GM19035 (cell line): ENCODE data around the gene SH3BP4.

Experiments
- ATAC-seq: cut with Tn5 transposase; IDR thresholded peaks from one replicate; pipeline ENCODE4 v1.9.1; 2021; ENCODE audit not compliant: unreplicated experiment

Gene SH3BP4, protein sequence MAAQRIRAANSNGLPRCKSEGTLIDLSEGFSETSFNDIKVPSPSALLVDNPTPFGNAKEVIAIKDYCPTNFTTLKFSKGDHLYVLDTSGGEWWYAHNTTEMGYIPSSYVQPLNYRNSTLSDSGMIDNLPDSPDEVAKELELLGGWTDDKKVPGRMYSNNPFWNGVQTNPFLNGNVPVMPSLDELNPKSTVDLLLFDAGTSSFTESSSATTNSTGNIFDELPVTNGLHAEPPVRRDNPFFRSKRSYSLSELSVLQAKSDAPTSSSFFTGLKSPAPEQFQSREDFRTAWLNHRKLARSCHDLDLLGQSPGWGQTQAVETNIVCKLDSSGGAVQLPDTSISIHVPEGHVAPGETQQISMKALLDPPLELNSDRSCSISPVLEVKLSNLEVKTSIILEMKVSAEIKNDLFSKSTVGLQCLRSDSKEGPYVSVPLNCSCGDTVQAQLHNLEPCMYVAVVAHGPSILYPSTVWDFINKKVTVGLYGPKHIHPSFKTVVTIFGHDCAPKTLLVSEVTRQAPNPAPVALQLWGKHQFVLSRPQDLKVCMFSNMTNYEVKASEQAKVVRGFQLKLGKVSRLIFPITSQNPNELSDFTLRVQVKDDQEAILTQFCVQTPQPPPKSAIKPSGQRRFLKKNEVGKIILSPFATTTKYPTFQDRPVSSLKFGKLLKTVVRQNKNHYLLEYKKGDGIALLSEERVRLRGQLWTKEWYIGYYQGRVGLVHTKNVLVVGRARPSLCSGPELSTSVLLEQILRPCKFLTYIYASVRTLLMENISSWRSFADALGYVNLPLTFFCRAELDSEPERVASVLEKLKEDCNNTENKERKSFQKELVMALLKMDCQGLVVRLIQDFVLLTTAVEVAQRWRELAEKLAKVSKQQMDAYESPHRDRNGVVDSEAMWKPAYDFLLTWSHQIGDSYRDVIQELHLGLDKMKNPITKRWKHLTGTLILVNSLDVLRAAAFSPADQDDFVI

DNA sequence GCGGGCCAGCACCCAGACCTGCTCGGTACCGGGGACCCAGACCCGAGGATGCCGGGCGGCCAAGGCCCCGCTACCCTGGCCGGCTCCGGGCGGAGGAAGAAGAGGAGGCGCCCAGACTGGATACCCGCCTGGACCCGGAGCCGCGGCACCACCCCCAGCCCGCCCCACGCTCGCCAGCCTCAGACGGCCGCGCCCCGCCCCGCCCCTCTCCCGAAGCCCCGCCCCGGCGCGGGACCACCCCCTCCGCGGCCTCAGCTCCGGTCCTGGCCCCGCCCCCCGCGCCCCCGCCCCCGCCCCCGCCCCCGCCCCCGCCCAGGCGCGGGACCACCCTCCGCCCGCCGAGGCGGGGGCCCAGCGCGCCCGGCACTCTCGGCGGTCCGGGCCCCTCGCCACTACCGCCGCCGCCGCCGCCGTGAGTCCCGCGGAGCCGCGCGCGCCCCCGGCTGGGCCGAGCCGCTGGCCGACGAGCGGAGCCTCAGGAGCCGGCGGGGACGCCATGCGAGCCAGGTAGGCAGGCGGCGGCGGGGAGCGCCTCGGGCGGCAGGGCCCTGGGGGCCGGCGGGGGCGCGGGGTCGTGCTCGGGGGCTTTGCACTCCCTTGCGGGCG is at the start of gene SH3BP4:
Gene SH3BP4, plus strand, starts transcription at position 354 of the 606 bp plus-strand sequence. CDS start 82,986 bp downstream, outside the sequence.
- ATAC-seq = no peak

GRCh38 chr2:234904785-234905184 is 47.0 kb upstream of the SH3BP4 start:
- ATAC-seq = no peak

DNA sequence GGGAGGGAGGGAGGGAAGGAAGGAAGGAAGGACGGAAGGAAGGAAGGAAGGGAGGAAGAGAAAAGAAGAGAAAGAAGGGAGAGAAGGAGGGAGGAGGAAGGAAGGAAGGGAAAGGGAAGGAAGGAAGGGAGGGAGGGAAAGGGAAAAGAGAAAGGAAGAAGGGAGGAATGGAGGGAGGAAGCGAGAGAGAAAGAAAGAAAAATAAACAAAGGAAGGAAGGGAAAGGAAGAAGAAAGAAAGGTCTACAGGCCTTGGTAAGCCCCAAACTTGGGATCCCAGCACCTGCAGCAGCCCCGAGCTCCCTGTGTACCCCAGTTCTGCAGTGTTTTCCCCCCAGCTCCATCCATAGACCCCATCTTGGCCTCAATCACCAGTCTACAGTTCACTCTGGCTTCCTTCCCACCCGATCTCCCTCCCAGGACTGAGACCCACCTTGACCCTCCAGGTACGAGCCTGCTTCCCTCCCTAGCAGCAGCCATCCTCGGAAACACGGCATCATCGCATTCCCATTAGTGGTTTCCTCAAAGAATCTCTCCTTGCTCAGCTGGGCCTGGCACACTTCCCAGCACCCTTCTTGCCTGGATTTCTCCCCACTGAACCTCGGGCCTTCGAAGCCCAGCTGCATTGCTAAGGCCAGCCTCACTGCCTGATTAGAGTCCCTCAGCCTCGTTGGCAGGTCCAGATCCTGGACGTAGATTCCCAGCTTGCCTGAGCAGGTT is 46.1 kb upstream of the SH3BP4 start:
- ATAC-seq = no peak

DNA sequence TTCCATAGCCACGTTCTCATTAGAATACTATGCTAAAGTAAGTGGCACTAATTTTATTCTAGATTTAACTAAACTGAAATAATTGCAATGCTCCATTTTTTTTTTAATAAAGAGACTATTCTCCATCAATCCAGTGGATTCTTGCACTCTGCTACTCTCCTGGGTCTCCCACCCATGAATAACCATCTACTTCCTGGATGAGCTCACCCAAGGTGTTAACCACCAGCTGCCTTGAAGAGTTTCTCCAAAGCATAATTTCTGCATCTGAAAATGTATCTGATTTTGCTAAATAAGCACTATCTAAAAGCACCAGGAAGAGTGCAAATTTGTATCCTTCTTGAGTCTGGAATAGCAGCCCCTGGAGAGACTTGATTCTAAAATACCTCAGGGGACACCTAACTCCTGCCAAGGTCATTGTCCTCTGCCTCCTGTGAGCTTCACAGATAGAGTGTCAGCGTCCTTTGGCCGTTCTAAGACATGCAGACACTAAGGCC is 41.6 kb upstream of the SH3BP4 start:
- no peak for ATAC-seq

DNA sequence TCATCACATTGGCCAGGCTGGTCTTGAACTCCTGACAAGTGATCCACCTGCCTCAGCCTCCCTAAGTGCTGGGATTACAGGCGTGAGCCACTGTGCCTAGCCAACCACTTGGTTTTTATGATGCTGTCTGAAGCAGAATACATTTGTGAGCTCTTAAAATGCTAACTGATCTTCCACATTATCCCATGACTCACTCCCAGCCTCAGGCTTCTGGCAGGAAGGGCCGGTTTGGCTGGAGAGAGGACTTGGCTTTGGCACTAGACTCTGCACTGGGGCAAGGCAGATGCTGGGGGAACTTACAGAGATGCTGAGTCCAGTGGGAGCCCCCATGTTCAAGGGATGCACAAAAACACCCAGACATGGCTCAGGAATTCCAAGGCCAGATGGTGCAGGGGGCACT is 40.5 kb upstream of the SH3BP4 start:
- no peak for ATAC-seq

GRCh38 chr2:234912437-234912836 is 39.4 kb upstream of the SH3BP4 start:
- ATAC-seq = no peak

DNA sequence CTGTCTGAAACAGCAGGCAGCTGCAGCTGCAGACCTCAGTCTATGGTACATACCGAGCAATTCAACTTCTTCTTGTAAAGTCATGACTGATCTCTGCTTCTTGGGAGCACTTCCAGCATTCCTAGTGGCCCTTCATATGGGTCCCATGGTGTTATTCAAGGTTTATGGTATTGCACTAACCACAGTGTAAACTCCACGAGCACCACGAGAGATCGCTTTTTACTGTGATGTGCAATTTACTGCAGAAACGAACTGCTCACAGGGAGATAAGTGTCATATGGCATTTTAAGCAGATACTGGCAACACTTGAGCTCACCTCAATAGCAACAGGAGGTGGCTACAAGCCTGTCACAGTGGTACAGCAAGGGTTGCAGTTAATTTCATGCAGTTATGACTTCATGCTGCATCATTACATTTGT is 38.6 kb upstream of the SH3BP4 start:
- no peak for ATAC-seq

GRCh38 chr2:234914371-234915154 is 37.3 kb upstream of the SH3BP4 start:
- no peak for ATAC-seq

- no peak for ATAC-seq
Measured at GRCh38 chr2:234916674-234917073, 35.1 kb upstream of the SH3BP4 start.

GRCh38 chr2:234917211-234917975 is 34.4 kb upstream of the SH3BP4 start:
- no peak for ATAC-seq

- no peak for ATAC-seq
Measured at GRCh38 chr2:234919711-234920110, 32.1 kb upstream of the SH3BP4 start.

DNA sequence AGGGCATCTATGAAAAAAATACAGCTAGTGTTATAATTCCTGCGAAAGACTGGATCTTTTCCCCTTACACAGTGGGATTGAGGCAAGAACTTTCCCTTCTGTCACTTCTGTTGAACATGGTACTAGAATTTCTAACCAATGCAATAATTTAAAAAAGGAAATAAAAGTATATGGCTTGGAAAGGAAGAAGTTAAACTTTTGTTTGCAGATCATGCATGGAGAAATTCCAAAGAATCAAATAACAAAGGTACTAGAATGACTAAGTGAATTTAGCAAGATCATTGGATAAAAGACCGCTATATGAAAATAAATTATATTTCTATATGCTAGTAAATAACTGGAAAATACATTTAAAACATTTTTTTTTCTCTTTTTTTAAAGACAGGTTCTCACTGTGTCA is 31.0 kb upstream of the SH3BP4 start:
- no peak for ATAC-seq

- ATAC-seq = no peak
Measured at GRCh38 chr2:234929002-234929401, 22.8 kb upstream of the SH3BP4 start.

GRCh38 chr2:234930397-234930796 is 21.4 kb upstream of the SH3BP4 start:
- ATAC-seq = no peak

DNA sequence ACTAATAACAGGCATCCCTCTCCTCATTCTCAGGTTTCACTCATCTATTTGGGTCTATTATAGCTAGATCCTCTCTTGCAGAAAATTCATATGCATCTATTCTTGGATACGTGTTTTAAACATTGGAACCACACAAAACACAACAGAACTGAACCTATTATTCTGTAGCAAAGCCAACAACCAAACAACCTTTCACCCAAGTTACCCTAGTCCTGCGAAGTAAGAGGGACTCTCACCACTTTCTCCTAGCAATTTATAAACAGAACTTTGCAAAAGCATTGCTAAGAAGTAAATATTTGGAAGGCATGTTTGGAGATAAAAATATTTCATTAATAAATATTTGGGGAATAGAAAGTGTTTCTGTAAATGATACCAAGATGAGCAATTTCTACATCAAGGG is 20.4 kb upstream of the SH3BP4 start:
- ATAC-seq = no peak

DNA sequence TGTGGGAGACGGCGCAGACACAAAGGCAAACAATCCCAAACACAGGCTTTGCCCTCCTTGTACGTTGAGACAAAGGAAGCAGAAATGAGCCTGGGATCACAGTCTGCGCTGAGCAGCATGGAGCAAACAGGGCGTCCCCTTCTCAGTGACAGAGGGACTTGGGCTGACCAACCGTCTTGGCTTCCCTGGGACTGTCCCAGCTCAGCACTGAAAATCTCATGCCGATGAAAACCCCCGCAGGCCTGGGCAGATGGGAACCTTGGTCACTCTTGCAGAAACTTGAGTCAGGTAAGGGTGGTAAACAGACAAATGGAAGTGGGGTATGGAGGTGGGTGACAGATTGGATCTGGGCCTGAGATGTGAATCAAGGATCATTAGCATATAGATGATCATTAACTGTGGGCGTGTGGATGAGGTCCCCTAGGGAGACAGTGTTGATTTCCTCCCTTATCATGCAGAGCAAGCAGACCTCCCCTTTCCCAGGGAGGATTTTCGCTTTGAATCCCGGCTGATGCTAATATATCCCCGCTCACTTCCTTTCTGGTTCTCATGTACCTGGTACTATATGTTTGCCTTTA is 19.1 kb upstream of the SH3BP4 start:
- ATAC-seq = no peak

GRCh38 chr2:234935311-234935710 is 16.5 kb upstream of the SH3BP4 start:
- ATAC-seq = no peak

- ATAC-seq = no peak
Measured at GRCh38 chr2:234939576-234939975, 12.2 kb upstream of the SH3BP4 start.

DNA sequence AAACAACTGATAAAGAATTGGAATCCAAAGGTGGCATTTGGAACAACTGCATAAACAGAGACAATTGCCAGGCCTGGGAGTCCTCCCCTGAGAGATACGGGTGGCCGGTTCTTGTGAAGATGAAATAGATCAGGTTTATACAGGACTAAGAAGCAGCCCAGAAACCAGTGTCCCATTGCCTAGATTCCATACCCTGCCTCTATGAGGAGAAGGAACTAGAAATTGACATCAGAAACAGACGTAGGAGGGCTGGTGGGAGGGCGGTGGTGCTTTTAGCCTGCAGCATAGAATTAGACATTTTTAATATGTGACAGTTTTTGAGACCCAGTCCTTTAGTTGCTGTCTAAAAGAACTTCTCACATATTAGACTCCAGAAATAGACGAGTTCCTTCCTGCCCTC is 11.8 kb upstream of the SH3BP4 start:
- ATAC-seq = no peak
